RWPE2 (cell line): Measurements from ENCODE around the gene GGCT.

Experiments used
- ATAC-seq: fragments of 200-7000 bp; cut with Tn5 transposase; 3 replicates; pipeline ENCODE4 v1.9.1; 2021; ENCODE audit warnings: low read depth
- DNase-seq: peaks from one replicate; pipeline ENCODE4 v3.0.0-alpha.2; 2020; ENCODE audit warnings: low spot score
- H3K27ac ChIP-seq: fragments of 450-650 bp; 2 replicates; pipeline ENCODE4 v1.5.1; 2017; ENCODE audit warnings: mild to moderate bottlenecking; ENCODE audit not compliant: poor library complexity, severe bottlenecking
- H3K27me3 ChIP-seq: fragments of 250-450 bp; sonication (Bioruptor Pico); 2 replicates; pipeline ENCODE4 v1.5.1; 2021; ENCODE audit warnings: mild to moderate bottlenecking, moderate library complexity; ENCODE audit not compliant: insufficient read depth, poor library complexity, severe bottlenecking
- H3K36me3 ChIP-seq: fragments of 250-450 bp; sonication (Bioruptor Pico); 2 replicates; pipeline ENCODE4 v1.5.1; 2020; ENCODE audit warnings: low read depth, mild to moderate bottlenecking, moderate library complexity
- H3K4me1 ChIP-seq: fragments of 250-450 bp; sonication (Bioruptor Pico); 2 replicates; pipeline ENCODE4 v1.5.1; 2021; ENCODE audit warnings: mild to moderate bottlenecking, moderate library complexity; ENCODE audit not compliant: insufficient read depth, poor library complexity, severe bottlenecking
- H3K4me3 ChIP-seq: fragments of 250-450 bp; sonication (Bioruptor Pico); 2 replicates; pipeline ENCODE4 v1.5.1; 2021; ENCODE audit warnings: mild to moderate bottlenecking, moderate library complexity; ENCODE audit not compliant: severe bottlenecking
- H3K9me3 ChIP-seq: fragments of 250-450 bp; sonication (Bioruptor Pico); 2 replicates; pipeline ENCODE4 v1.5.1; 2021; ENCODE audit warnings: mild to moderate bottlenecking, moderate library complexity; ENCODE audit not compliant: severe bottlenecking
- TF ChIP-seq, protein P1 (sequence below): fragments of 450-650 bp; IDR thresholded peaks from one replicate; pipeline ENCODE4 v1.5.1; 2017; ENCODE audit warnings: mild to moderate bottlenecking, moderate library complexity; ENCODE audit not compliant: poor library complexity, severe bottlenecking

Gene GGCT

DNA sequence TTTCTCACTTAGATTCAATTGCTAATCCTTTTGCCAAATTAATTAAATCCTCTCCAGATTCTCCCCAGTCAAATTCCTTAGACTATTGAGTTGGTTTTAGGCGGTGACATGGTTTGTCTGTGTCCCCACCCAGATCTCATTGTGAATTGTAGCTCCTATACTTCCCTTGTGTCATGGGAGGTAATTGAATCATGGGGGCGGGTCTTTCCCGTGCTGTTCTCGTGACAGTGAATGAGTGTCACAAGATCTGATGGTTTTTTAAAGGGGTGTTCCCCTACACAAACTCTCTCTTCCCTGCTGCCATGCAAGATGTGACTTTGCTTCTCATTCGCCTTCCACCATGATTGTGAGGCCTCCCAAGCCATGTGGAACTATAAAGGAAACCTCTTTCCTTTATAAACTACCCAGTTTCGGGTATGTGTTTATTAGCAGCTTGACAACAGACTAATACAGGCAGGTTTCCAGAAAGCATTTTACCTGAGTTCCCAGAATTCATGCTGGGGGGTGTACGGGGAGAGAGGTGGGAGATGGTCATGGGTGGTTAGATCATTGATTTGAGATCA lies 45.4 kb upstream of the GGCT start:
- Histone ChIP-seq H3K27ac (peak overlapping the region; percentile 86), H3K27me3 (no peaks in the 10 kb centered on the region)

DNA sequence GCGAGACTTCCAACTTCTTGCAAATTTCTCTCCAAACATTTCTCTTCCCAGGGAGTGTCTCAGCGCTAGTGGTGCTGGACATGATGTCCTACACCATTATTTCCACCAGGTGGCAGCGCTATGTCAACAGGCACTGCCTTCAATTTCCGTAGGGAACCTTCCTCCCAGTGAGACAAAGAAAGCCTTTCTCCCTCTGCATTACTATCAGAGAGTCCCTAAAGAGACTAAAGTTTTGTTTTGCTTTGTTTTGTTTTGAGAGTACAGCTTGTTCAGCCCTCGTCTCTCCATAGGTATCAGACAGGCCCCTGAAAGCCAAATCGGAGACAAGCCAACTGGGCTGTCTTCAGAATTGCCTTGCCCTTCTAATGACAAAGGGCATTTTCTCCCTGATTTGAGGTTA lies 44.2 kb upstream of the GGCT start:
- Histone ChIP-seq H3K9me3 (peaks cover 2% of the 10 kb centered on the region), H3K4me3 (no peak overlapping the region), H3K27me3 (no peaks in the 10 kb centered on the region), H3K36me3 (peaks cover 10% of the 10 kb centered on the region; the same call in 1 of the 2 replicates), H3K27ac (peak overlapping the region; percentile 86), H3K4me1 (peaks cover 26% of the 10 kb centered on the region)
- DNase-seq: no peak
- ATAC-seq: peak; percentile 64
- TF ChIP-seq, protein P1, sequence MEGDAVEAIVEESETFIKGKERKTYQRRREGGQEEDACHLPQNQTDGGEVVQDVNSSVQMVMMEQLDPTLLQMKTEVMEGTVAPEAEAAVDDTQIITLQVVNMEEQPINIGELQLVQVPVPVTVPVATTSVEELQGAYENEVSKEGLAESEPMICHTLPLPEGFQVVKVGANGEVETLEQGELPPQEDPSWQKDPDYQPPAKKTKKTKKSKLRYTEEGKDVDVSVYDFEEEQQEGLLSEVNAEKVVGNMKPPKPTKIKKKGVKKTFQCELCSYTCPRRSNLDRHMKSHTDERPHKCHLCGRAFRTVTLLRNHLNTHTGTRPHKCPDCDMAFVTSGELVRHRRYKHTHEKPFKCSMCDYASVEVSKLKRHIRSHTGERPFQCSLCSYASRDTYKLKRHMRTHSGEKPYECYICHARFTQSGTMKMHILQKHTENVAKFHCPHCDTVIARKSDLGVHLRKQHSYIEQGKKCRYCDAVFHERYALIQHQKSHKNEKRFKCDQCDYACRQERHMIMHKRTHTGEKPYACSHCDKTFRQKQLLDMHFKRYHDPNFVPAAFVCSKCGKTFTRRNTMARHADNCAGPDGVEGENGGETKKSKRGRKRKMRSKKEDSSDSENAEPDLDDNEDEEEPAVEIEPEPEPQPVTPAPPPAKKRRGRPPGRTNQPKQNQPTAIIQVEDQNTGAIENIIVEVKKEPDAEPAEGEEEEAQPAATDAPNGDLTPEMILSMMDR: peak; percentile 94

More for the DNA sequence above, 45.4 kb upstream of the GGCT start:
- no peak for DNase-seq
- Histone ChIP-seq H3K9me3 (peaks cover 2% of the 10 kb centered on the region), H3K4me3 (no peak overlapping the region), H3K4me1 (peaks cover 26% of the 10 kb centered on the region), H3K36me3 (peaks cover 10% of the 10 kb centered on the region; the same call in 1 of the 2 replicates)
- TF ChIP-seq, protein P1: no peak
- ATAC-seq: no peak

DNA sequence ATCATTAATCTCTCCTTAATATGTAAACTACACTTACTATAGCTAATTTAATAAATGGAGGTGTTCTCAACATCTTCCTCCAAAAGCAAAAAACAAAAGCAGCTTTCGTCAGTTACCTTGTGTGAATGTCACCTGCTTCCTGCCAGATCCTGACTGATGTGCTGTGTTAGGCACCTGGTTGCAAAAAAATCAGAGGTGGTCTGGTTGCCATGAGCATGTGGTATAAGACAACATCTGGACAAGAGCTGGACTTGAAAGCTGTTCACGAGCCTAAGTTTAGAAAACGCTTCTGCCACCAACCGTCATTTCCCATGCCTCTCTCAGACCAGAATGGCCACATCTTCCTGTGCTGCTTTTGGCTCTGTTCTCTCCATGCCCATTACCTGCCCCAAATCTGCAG lies 42.0 kb upstream of the GGCT start:
- DNase-seq: no peak
- ATAC-seq: no peak
- Histone ChIP-seq H3K4me1 (peaks cover 21% of the 10 kb centered on the region), H3K36me3 (peaks cover 10% of the 10 kb centered on the region; the same call in 1 of the 2 replicates), H3K9me3 (no peaks in the 10 kb centered on the region), H3K27ac (no peak overlapping the region), H3K4me3 (no peak overlapping the region), H3K27me3 (no peaks in the 10 kb centered on the region)
- TF ChIP-seq, protein P1: no peak

DNA sequence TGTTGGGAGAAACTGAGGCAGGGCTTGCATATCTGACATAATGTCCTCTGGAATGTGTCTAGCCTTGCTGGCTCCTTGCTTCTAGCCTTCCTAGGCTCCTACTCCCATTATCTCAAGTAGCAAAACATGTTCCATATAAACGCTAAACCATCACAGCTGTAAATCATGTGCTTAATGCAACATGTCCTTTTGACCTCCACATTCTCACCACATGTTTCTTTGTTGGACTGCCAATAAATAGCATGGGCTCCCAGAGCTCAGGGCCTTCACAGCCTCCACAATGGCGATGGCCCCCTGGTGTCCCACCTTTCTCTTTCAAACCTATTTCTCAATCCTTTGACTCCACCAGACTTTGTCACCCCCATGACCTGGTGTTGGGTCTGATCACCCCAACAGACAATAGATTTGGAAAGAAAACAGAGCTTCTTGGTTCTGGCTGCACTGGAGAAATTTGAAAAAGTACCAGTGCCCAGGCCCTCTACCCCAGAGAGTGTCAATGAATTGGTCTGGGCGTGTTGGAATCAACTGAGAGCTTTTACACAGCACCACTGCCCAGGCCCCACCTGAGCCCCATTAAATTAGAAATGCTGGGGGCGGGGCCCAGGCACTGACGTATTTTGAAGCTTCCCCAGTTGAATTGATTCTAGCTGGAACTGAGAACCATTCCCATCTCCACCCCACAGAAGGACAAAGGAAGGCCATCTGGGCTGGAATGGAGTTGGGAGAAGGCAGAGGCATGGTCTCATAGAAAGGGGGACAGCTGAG lies 41.3 kb upstream of the GGCT start:
- no peaks in the 10 kb centered on the region for H3K9me3 ChIP-seq
- TF ChIP-seq, protein P1: no peak
- H3K4me1 ChIP-seq: peaks cover 15% of the 10 kb centered on the region
- H3K27ac ChIP-seq: no peak overlapping the region
- no peaks in the 10 kb centered on the region for H3K27me3 ChIP-seq
- ATAC-seq (no peak), DNase-seq (no peak)
- H3K36me3 ChIP-seq: peaks cover 10% of the 10 kb centered on the region; the same call in 1 of the 2 replicates
- H3K4me3 ChIP-seq: no peak overlapping the region
